ENCODE measurements around the gene GFRA3.
A peak's percentile ranks its signal among the peaks of the same experiment; 100 is the strongest.
"Not testable (repeated sequence)": the region's sequence is repeated elsewhere in the genome, so short reads cannot be mapped to it uniquely, and the experiment has no call there.

GFRA3 gene

GRCh38 chr5:138274189-138274853 is at the start of gene GFRA3:
TSS of gene GFRA3 (minus strand) at chr5:138274621. CDS start at chr5:138274424, 197 bp downstream.
- peak within 1 kb of the TSS; percentile 39 for H3K4me3 ChIP-seq (replicated peaks; ENCODE audit: low read depth, low read length)
- no peak for TF ChIP-seq CTCF (IDR thresholded peaks at IDR 0.05; ENCODE audit: low read length, missing control alignments)
- DNase-seq (ENCODE audit: low read depth), result peak; percentile 7

GRCh38 chr5:138318211-138318610 is 43.8 kb upstream of the GFRA3 start:
- H3K4me3 ChIP-seq (replicated peaks; ENCODE audit: low read depth, low read length); DNase-seq (ENCODE audit: low read depth): not testable (repeated sequence)

- no peak overlapping the region for H3K4me3 ChIP-seq (replicated peaks; ENCODE audit: low read depth, low read length)
- no peak for TF ChIP-seq CTCF (IDR thresholded peaks at IDR 0.05; ENCODE audit: low read length, missing control alignments)
- no peak for DNase-seq (ENCODE audit: low read depth)
These were observed 41.9 kb upstream of the GFRA3 start for GRCh38 chr5:138316355-138316754.

- DNase-seq (ENCODE audit: low read depth), result no peak
- no peak overlapping the region for H3K4me3 ChIP-seq (replicated peaks; ENCODE audit: low read depth, low read length)
- no peak for TF ChIP-seq CTCF (IDR thresholded peaks at IDR 0.05; ENCODE audit: low read length, missing control alignments)
These were observed 41.4 kb upstream of the GFRA3 start for GRCh38 chr5:138315751-138316278.

- no peak overlapping the region for H3K4me3 ChIP-seq (replicated peaks; ENCODE audit: low read depth, low read length)
- DNase-seq (ENCODE audit: low read depth), result no peak
- TF ChIP-seq CTCF (IDR thresholded peaks at IDR 0.05; ENCODE audit: low read length, missing control alignments), result no peak
These were observed 31.4 kb upstream of the GFRA3 start for GRCh38 chr5:138305797-138306196.

- no peak for TF ChIP-seq CTCF (IDR thresholded peaks at IDR 0.05; ENCODE audit: low read length, missing control alignments)
- H3K4me3 ChIP-seq (replicated peaks; ENCODE audit: low read depth, low read length), result no peak overlapping the region
- peak; percentile 6 for DNase-seq (ENCODE audit: low read depth)
These were observed 29.0 kb upstream of the GFRA3 start for GRCh38 chr5:138303372-138303771.

GRCh38 chr5:138289296-138289695 is 14.9 kb upstream of the GFRA3 start:
- H3K4me3 ChIP-seq (replicated peaks; ENCODE audit: low read depth, low read length), result no peak overlapping the region
- no peak for TF ChIP-seq CTCF (IDR thresholded peaks at IDR 0.05; ENCODE audit: low read length, missing control alignments)
- DNase-seq (ENCODE audit: low read depth), result no peak
